Gastroesophageal sphincter (tissue), 3 donors: ENCODE data around the gene RTN4IP1.

Experiments
- POLR2A ChIP-seq, 2 donors: fragments of 450-650 bp; IDR thresholded peaks; one replicate each; pipeline ENCODE4 v1.6.1; 2017; ENCODE audit warnings: antibody characterized with exemption in 2 of 2, mild to moderate bottlenecking in 2 of 2, moderate library complexity in 1 of 2
- POLR2AphosphoS5 ChIP-seq: sonication (generic); formaldehyde crosslinking; IDR thresholded peaks from one replicate; pipeline ENCODE4 v1.6.1; 2017; ENCODE audit warnings: antibody characterized with exemption
- TF ChIP-seq, protein P1 (sequence below), 4 experiments: fragments of 200-600 bp in 2 of 4; fragments of 450-650 bp in 2 of 4; sonication (generic) in 1 of 4; IDR thresholded peaks; one replicate each; pipeline ENCODE4 v1.5.1; 2017 to 2019; ENCODE audit warnings: antibody characterized with exemption in 4 of 4, mild to moderate bottlenecking in 2 of 4, moderate library complexity in 2 of 4

DNA sequence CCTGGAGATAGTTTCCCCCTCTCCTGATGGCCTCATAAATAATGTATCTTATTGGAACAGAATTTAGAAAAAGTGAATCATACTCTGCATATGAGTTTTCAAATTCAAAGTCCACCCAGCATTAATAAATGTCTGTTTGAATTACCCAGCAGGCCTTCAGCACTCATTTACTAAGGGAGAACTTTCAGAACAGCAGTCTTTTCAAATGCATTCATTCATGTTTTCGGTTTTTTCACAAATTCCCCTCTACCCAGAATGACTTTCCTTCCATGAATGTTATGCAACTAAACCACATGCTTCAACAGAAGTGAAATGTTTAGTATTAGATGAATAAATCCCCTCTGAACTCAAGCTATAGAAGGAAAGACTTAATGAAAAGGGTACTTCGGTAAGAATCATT lies 92.4 kb downstream of the RTN4IP1 start:
- no peak for TF ChIP-seq POLR2AphosphoS5
- TF ChIP-seq, protein P1, sequence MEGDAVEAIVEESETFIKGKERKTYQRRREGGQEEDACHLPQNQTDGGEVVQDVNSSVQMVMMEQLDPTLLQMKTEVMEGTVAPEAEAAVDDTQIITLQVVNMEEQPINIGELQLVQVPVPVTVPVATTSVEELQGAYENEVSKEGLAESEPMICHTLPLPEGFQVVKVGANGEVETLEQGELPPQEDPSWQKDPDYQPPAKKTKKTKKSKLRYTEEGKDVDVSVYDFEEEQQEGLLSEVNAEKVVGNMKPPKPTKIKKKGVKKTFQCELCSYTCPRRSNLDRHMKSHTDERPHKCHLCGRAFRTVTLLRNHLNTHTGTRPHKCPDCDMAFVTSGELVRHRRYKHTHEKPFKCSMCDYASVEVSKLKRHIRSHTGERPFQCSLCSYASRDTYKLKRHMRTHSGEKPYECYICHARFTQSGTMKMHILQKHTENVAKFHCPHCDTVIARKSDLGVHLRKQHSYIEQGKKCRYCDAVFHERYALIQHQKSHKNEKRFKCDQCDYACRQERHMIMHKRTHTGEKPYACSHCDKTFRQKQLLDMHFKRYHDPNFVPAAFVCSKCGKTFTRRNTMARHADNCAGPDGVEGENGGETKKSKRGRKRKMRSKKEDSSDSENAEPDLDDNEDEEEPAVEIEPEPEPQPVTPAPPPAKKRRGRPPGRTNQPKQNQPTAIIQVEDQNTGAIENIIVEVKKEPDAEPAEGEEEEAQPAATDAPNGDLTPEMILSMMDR (IDR thresholded peaks at IDR 0.05) = no peak
- TF ChIP-seq POLR2A (IDR thresholded peaks at IDR 0.05) = no peak
